Dermis microvascular lymphatic vessel endothelial cell (primary cell): ENCODE measurements around the gene MLKL. TPM values are rescaled to one million over a fixed set of nuclear protein-coding genes. Genes with fewer than 3 reads are reported as not detected.
"Not testable (repeated sequence)": the region's sequence is repeated elsewhere in the genome, so short reads cannot be mapped to it uniquely, and the experiment has no call there.

Experiments used
- DNase-seq, 2 donors: peaks; one replicate each; pipeline versions ENCODE4 v3.0.0 to v3.0.0-alpha.2; 2010; ENCODE audit warnings: low read depth in 2 of 2
- total RNA-seq: library from RNA; depleted of rRNA; stranded (reverse); fragments of >200 nt; gene quantifications from 2 replicates; pipeline ENCODE4 v1.2.1, GENCODE V29; 2014

MLKL gene
- total RNA-seq, 1 donor from 2014 or later: 14.4 TPM

- peak; percentile 2 to 25 for DNase-seq
These were observed 585 bp downstream of the MLKL start for GRCh38 chr16:74700116-74700437.

GRCh38 chr16:74699666-74700065 is 996 bp downstream of the MLKL start:
- DNase-seq: no peak

GRCh38 chr16:74698222-74698621 is 2.4 kb downstream of the MLKL start:
- no peak for DNase-seq

- DNase-seq: peak; percentile 89 to 92
These were observed 4.9 kb downstream of the MLKL start for GRCh38 chr16:74695450-74696422.

- peak in 1 of 2 donors; percentile 7 for DNase-seq
These were observed 9.4 kb downstream of the MLKL start for GRCh38 chr16:74691093-74691855.

GRCh38 chr16:74682556-74682955 is 18.1 kb downstream of the MLKL start:
- no peak for DNase-seq

GRCh38 chr16:74680681-74681080 is 20.0 kb downstream of the MLKL start:
- DNase-seq: no peak

- no peak for DNase-seq
These were observed 20.7 kb downstream of the MLKL start for GRCh38 chr16:74679983-74680382.

- no peak for DNase-seq
These were observed 22.8 kb downstream of the MLKL start for GRCh38 chr16:74677868-74678267.

- DNase-seq: peak; percentile 61 to 85
These were observed 26.8 kb downstream of the MLKL start for GRCh38 chr16:74673876-74674275.

GRCh38 chr16:74668877-74669276 is 31.8 kb downstream of the MLKL start:
- not testable (repeated sequence) for DNase-seq

GRCh38 chr16:74667255-74667700 is 33.4 kb downstream of the MLKL start:
- peak in 1 of 2 donors; percentile 34 for DNase-seq

- peak; percentile 98 to 99 for DNase-seq
These were observed 34.0 kb downstream of the MLKL start, which contains the start of gene RFWD3 for GRCh38 chr16:74666425-74667254. RFWD3 (minus strand) TSS chr16:74666877; CDS start chr16:74661449, 5,428 bp downstream.

- DNase-seq: peak in 1 of 2 donors; percentile 7
These were observed 34.6 kb downstream of the MLKL start for GRCh38 chr16:74666010-74666421.

GRCh38 chr16:74661064-74661463 is 39.6 kb downstream of the MLKL start:
- no peak for DNase-seq

- no peak for DNase-seq
These were observed 40.3 kb downstream of the MLKL start for GRCh38 chr16:74660383-74660782.

- no peak for DNase-seq
These were observed 41.6 kb downstream of the MLKL start for GRCh38 chr16:74659041-74659440.

GRCh38 chr16:74657870-74658642 is 42.6 kb downstream of the MLKL start:
- no peak for DNase-seq

- DNase-seq: no peak
These were observed 46.1 kb downstream of the MLKL start for GRCh38 chr16:74654536-74655050.

GRCh38 chr16:74652883-74653282 is 47.8 kb downstream of the MLKL start:
- peak in 1 of 2 donors; percentile 16 for DNase-seq
